GM10847 (cell line): ENCODE results near the gene GTF3C4.

Experiments
- POLR2A ChIP-seq: IDR thresholded peaks from 2 replicates; pipeline ENCODE4 v1.6.1; 2011; ENCODE audit not compliant: insufficient read length; ENCODE audit errors: extremely low read depth

The GTF3C4 gene, protein sequence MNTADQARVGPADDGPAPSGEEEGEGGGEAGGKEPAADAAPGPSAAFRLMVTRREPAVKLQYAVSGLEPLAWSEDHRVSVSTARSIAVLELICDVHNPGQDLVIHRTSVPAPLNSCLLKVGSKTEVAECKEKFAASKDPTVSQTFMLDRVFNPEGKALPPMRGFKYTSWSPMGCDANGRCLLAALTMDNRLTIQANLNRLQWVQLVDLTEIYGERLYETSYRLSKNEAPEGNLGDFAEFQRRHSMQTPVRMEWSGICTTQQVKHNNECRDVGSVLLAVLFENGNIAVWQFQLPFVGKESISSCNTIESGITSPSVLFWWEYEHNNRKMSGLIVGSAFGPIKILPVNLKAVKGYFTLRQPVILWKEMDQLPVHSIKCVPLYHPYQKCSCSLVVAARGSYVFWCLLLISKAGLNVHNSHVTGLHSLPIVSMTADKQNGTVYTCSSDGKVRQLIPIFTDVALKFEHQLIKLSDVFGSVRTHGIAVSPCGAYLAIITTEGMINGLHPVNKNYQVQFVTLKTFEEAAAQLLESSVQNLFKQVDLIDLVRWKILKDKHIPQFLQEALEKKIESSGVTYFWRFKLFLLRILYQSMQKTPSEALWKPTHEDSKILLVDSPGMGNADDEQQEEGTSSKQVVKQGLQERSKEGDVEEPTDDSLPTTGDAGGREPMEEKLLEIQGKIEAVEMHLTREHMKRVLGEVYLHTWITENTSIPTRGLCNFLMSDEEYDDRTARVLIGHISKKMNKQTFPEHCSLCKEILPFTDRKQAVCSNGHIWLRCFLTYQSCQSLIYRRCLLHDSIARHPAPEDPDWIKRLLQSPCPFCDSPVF

DNA sequence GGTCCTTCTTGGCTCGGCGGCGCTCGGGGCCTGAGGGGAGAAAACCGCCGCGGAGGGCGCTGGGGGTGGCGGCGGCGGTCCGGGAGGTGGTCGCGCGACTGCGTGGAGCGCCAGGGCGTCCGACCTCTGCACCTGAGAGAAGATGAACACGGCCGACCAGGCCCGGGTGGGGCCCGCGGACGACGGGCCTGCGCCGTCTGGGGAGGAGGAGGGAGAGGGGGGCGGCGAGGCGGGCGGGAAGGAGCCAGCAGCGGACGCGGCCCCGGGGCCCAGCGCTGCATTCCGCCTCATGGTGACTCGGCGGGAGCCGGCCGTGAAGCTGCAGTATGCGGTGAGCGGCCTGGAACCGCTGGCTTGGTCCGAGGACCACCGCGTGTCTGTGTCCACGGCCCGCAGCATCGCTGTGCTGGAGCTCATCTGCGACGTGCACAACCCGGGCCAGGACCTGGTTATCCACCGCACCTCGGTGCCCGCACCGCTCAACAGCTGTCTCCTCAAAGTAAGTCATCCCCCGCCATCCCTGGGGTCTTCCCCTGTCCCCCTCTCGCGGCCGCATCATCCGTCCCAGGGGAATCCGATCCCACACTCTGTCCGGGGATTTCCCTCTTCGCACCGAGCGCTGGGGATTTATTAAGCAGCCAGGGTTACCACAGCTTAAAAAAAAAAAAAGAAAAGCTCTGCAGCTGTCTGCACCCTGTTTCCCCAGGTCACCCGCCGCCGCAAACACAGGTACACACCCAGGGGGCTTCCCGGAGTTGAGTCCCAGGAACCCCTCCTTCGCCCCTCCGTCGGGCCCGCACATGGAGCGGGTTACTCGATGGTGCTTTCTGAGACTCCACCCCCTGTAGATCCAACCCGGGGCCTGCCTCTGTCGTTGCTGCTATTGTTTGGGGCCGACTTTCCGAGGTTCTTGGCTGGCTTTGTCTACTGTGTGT, at the start of gene GTF3C4:
GTF3C4 (plus strand) TSS at position 8 of the 935 bp plus-strand sequence; CDS start at position 143, 135 bp downstream.
- TF ChIP-seq POLR2A: no peak

DNA sequence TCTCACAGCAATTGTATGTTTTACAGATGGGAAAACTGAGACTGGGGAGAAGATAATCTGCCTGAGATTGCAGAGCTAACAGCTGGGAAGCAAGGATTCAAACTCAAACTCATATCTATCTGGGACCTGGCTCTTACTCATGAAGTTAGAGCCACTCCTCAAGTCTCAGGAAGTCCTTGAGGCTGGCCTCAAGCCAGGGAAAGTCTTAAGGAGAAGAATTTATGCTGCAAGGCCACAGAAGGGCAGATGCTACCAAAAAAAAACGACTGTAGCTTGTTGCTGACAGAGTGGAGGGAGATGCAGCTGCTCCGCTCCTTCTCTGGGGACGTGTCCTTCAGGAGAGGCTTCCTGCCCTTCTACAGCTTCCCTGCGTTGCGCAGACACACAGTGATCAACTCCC, 48.1 kb upstream of the GTF3C4 start:
- no peak for TF ChIP-seq POLR2A

DNA sequence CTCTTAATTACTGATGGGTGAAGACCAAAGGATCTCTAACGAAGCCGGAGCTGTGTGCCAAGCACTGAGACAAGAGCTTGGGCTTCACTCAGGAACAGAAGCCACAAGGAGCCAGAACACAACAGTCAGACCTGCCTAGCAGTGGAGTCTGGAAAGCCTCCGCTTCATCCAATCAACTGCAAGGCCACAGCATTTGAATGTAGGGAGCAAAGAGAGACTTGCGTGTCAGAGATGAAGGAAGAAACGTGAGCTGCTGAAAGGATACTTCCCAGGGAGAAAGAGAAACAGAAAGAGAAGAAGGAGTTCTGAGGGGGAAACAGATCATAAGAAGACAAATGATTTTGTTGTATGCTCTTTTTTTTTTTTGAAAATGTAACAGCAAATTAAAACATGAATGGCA, 44.0 kb upstream of the GTF3C4 start:
- no peak for TF ChIP-seq POLR2A

DNA sequence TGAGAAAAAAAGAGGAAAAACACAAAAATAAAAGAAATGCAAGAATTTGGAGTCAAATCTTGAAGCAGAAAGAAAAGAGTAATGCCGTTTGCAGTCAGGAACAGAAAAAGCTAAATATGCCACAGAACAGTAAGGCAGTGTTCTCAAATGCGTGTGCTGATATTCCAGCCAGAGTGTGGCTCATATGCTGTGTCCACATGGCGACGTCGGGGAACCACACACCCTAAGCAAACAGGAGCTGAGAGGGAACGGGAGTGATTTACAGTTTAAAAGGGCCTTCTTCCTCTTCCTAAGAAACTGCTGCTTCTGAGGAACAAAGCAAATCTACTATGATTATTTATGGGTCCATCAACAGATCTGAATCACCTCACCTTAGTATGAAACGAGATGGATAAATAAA, 43.2 kb upstream of the GTF3C4 start:
- no peak for TF ChIP-seq POLR2A

DNA sequence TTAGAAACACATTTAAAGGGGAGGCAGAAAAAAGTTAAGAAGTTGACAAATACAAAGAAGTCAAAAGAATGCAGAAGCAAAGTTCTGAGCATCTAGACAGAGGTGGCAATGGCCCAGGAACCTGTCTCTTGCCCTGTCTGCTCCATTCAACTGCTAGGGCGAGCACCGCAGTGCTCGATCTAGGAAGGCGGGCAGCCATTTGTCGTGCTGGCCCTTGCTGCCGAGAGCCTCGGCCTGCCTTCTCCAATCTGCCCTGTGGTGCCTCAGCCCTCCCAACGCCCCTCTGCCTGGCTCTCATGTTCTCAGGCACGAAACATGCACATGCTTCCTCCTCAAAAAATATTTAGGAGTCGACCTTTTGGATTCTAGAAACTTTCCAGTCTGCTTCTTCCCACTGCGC, 42.7 kb upstream of the GTF3C4 start:
- no peak for TF ChIP-seq POLR2A

DNA sequence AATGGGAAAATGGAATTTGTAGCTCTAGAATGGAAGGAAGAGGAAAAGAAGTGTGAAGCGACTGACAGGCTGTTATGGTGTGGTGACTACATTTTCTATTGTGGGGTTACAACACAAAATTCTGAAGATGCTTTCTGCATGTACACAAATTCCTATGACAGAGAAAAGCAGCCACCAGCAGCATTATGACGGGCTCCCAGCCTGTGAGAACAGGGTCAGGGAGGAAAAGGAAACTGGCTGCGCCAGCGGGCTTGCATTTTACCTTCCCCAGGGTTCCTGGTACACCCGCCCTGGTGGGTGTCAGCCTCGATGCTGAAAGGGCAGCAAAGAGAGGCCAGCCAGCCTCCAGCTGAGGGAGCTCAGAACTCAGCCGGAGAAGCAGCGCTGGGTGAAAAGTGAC, 41.5 kb upstream of the GTF3C4 start:
- no peak for TF ChIP-seq POLR2A

DNA sequence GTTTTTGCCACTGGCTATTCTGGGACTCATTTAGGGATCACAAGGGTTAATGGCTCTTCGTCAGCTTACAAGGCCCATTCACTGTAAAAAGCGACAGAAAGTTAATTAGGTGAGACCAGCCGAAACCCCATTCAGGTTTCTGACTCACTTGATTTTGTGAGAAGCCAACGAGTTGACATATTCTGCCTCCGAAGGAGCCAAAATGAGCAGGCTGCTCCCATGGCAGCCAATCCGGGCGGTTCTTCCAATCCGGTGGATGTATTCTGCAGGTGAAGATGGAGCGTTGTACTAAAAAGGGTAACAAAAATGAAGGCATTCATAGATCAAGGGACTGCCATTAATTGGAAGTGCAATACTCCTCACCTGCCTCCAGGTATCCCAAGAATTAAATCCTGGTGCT, 40.1 kb upstream of the GTF3C4 start:
- no peak for TF ChIP-seq POLR2A

DNA sequence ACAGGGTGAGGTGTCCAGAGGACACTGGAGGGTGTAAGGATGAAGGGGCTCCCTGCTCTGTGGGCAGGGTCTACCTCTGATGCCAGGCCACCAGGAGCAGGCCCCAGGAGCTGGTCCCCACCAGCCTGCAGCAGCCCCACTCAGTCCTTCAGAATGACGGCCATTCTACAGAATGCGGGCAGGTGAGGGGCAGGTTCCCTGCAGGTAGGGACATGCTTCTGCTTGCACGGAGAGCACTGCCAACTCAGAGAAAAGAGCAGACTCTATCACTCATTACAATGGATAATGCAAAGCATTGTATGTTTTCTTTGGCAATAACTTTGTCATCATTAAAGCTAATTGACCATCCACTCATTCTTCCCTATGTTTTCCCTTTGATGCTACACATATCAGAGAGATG, 39.5 kb upstream of the GTF3C4 start:
- TF ChIP-seq POLR2A: no peak

DNA sequence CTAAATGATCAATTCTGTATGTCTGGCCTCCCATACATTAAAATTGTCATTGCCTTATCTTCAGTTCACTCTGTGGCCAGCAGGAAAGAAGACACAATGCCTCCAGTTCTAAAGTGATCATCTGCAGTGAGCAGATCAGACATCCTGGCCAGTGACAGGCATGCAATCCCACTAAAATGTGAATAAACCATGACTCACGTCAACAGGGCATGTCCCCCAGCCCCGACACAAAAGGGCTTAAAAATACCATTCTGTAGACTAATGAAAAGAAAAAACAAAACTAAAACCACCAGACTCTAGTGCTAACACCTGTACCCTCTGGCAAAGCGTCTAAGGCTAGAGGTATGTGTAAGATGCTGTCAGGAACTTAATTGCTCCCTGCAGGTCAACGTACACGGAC, 39.0 kb upstream of the GTF3C4 start:
- TF ChIP-seq POLR2A: no peak

DNA sequence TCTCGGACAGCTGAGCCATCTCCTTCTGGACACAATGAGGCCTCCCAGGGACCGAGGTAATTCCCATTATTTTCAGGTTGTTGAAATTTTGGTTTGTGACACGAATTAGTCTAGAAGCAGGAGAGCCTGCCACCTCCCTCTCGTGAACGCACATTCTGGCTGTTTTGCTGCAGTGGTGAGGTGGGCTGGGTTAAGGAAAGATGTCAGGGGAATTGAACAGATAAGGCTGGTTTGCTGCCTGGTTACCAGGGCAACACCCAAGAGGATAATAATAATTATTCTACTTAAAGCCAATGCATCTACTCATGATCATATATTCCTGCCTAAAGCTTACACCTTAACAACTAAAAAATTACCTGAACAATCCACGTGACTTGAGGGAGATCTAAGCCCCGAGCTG, 38.6 kb upstream of the GTF3C4 start:
- no peak for TF ChIP-seq POLR2A

DNA sequence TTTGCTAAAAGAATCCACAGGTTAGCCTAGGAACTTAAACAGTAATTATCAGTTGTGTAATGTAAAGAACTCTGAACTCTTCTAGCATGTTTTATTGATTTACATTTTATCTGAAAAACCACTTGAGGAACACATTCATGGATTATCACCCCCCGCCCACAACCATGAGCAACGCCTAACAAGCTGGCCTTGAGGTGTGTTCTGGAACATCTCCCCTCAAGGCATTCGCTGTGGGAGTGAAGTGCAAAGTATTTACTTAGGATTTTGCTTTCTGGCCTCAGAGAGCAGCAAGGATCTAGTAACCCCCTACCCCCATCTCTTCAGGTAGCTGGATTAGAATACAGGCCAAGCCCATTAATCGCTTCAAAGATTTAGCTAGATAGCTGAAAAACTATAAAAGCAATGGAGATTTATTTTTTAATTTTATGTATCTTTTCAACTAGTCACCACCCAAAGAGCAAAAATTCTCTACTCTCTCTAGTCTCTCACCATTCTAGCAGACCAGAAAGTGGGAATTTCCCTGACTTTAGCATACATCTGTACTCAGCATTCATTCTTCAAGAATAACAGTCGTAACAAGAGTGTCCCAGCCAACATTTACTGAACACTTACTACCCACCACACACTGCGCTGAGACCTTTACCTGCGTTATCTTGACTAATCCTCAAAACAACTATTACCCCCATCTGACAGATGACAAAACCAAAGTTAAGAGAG, 37.7 kb upstream of the GTF3C4 start:
- TF ChIP-seq POLR2A: no peak

DNA sequence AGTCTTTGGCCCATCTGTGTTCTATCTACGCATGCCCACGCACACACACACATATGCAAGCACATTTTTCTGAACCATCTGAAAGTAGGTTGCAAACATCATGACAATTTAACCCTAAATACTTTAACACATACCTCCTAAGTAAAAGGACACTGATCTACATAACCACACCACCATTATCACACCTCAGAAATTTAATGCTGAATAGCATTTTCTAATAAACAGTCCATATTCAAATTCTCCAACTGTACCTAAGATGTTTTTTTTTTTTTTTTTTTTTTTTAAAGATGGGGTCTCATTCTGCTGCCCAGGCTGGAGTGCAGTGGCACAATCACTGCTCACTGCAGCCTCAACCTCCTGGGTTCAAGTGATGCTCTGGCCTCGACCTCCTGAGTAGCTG, 35.9 kb upstream of the GTF3C4 start:
- no peak for TF ChIP-seq POLR2A

DNA sequence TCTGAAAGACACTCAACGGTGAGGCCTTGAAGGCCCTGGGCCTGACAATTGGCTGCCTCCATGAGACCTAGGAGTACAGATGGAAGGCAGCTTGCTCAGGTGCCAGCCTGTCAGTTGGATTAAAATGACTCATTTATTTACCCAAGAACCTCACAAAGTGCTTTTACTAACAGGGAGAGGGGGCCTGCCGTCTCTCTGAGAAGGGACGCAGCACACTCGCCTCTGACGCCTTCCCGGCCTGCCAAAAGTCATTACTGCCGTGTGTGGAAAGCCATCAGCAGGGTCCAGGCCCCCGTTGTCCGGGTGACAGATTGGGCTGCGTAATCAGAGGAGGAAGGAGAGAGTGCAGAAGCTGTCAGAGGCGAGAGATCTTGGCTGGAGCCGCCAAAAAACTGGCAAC, 32.9 kb upstream of the GTF3C4 start:
- TF ChIP-seq POLR2A: no peak

DNA sequence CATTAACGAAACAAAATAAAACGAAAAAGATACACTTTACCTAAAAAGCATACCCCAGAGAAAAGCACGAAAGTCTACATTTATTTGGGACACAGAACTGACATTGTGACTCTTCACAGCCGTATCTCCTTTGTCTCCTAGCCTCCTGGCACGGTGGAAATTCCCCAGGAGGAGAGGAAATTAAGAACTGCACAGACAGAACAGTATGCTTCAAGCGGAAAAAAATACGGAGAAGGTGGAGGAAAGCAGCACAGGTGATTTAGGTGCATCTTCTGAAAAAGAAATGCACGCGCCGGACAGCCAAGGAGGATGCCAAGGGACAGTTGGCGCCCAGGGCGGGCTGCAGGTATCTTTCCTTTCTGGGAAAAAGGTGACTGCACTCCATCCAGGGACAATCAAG, 32.5 kb upstream of the GTF3C4 start:
- TF ChIP-seq POLR2A: no peak

DNA sequence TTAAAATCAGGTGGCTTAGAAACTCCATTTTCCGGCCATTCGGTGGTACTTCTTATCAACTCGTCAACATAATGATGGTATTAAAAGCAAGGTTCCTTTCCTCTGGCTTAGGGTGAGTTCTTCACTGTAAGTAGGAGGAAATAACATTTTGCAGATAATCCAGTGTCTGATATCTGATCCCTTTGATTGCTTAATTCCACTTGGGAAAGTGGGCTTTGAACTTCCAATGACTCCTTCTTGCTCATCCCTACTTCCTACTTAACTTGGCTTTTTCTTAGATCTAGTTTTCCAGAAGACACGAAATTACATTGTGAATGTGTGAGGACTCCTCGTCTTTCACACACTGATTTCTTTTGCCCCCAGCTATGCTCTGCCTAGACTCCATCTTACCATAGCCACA, 32.0 kb upstream of the GTF3C4 start:
- no peak for TF ChIP-seq POLR2A
